ENCODE results near the gene RNF103.

RNF103 gene

DNA sequence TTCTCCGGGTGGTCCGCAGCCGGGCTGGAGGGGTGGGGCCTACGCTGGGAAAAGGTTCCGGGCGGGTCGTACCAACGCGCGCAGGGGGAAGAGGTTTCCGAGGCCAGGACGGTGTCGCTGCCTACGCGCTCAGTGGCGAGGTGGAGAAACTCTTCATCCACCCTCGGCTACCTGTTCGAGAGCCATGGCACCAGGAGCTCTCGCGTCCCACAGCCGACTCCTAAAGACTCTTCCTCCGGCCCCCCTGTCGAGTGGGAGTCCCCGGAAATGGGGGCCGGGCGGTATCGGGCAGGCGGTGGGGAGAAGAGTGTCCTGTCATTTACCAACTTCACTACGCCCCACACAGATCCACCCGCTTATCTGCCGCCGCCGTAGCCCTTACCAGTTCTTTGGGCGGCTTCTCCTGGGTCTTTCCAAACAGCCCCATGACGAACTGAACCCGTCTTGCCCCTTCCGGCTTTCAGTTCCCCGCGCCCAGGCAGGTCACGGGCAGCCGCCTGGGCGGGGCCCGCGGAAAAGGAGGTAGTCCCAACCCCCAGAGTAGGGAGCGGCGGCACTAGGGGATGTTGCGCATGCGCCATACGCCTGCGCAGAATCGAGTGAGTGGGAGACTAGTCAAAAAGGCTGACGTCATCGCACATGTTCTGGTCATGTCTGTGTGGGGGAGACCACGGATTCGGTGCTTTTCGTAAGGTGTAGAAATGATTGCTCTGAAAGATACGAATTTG is 60.6 kb downstream of the RNF103 start, which contains the start of gene CHMP3:
CHMP3 (minus strand) TSS at position 522 of the 728 bp plus-strand sequence; CDS start at position 427, 95 bp downstream.
- DNase-seq, result peak; percentile 95

GRCh38 chr2:86562485-86562921 is 61.2 kb downstream of the RNF103 start:
- DNase-seq, result no peak

DNA sequence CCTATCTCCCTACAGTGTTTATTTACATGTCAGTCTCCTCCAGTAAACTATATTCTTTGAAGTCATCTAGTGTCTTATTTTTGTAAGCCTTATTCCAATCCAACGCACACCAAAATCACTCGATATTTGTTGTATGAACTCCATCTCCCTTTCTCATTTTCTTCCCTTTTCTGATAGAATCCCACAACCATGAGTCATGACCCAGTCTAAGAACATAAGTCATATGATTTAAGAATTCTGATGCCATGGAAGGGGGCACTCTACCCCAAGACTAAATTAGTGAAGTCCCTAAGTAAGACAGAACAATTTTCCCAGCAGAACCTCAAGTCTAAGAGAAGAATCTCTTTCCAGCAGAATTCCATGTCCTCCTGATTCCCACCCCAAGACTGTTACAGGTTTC is 65.8 kb downstream of the RNF103 start:
- DNase-seq, result no peak

- DNase-seq, result no peak
Measured at GRCh38 chr2:86556508-86556907, 67.2 kb downstream of the RNF103 start.
